Measurements from ENCODE around the gene OGFR.

Gene OGFR

DNA sequence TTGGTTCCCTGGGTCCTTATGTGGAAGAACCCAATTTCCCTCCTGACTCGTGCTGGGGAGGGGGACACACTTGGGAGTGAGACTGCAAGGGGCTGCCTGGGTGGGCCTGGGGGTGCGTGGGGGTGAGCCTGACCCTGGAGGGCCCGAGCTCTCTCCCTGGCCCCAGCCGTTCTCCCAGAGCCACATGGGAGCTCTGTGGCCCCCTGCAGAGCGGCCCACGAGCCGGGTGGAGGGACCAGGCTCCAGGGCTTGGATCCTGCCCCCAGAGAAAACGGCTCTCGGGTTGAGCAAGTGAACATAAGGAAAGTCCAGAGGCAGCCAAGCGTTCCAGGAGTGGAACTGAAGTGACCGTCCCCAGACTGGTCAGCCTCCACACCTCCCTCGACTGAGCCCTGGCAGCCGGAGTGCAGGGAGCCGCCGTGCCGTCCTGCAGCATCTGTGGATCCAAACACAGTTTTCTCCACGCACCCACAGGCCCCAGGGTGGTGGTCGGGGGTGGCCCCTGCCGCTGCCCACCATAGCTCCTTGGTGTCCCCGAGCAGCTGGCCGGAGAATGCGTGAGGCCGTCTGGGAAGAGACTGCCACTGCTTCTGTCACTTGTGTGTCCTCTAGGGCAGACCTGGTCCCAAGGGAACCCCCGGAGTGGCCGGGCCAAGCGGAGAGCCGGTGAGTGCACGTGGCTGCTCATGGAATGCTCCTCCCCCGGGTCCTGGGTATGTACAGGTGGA, 22.8 kb downstream of the OGFR start:
- no peak for DNase-seq

- DNase-seq: no peak
Measured at GRCh38 chr20:62828051-62828450, 23.4 kb downstream of the OGFR start.

GRCh38 chr20:62828511-62829230, 24.0 kb downstream of the OGFR start:
- DNase-seq: no peak

DNA sequence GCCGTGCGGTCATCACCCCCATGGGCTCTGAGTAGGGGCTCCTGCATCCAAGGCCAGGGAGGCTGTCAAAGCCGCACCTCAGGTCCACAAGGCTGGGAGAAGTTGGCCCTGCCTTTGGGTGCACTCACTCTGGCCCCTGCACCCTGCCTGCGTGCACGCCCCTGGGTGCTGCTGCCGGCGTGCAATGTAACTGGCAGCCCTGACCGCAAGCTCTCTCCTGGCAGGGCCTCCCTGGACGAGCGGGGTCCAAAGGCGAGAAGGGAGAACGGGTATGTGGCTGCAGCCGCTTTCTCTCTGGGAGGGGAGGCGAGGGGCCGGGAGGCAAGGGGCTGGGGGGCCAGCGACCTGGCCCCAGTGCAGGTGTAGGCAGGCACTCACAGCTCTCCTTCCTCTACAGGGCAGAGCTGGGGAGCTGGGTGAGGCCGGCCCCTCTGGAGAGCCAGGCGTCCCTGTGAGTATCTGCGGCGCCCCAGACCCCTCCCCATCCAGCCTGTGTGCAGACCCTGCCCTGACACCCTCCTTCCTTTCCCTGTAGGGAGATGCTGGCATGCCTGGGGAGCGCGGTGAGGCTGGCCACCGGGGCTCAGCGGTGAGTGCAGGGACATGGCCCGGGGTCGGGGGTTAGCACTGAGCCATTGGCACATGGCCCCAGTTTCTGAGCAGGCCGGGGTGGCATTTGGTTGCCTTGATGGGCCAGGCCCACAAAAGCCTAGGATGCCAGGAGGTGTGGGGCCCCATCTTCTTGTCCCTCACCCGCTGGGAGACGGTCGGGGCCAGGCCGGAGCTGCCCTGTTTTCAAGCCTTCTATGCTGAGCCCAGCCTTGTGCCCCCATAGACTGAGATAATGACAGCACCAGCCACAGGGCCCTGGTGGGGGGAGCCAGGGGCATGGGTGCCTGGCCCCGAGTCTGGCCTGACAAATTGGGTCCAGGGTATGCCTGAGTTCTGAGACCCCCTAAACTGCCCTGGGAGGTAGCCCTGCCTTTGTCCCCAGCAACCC, 24.9 kb downstream of the OGFR start:
- DNase-seq: no peak

GRCh38 chr20:62830251-62830650, 25.6 kb downstream of the OGFR start:
- DNase-seq: no peak

- no peak for DNase-seq
Measured at GRCh38 chr20:62830821-62831220, 26.2 kb downstream of the OGFR start.

DNA sequence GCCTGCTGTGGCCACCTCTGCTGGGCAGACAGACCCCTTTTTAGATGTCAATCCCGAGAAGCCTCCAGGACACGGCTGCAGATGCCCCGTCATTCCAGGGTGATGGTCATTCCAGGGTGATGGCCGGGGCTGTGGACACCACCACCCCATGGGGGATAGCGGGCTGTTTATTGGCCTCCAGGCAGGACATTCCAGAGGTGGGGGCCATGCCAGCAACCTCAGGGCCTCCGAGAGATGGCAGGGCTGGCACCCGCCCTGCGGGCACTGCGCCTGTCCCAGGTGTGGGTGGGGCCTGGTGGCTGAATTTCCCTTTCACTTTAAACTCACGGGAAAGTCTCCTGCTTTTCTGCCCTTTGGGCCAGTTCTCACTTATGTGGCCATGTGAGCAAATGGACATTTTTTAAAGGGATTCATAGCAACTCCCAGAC, 26.7 kb downstream of the OGFR start:
- DNase-seq: no peak

DNA sequence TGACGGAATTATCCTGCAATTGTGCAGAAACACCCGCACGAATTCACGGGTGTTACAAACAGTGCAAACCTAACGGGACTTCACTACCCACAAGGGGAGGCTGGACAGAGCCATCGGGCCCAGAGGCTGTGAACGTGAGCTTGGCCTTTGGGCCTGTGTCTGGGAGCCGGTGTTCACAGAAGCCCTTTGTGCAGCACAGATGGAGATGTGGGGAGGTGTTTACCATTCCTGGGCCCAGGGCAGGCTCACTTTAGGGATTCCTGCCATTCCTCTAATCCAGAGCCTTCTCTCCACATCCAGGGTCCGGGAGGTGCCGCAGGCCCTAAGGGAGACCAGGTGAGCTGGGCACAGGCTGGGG, 27.2 kb downstream of the OGFR start:
- no peak for DNase-seq

DNA sequence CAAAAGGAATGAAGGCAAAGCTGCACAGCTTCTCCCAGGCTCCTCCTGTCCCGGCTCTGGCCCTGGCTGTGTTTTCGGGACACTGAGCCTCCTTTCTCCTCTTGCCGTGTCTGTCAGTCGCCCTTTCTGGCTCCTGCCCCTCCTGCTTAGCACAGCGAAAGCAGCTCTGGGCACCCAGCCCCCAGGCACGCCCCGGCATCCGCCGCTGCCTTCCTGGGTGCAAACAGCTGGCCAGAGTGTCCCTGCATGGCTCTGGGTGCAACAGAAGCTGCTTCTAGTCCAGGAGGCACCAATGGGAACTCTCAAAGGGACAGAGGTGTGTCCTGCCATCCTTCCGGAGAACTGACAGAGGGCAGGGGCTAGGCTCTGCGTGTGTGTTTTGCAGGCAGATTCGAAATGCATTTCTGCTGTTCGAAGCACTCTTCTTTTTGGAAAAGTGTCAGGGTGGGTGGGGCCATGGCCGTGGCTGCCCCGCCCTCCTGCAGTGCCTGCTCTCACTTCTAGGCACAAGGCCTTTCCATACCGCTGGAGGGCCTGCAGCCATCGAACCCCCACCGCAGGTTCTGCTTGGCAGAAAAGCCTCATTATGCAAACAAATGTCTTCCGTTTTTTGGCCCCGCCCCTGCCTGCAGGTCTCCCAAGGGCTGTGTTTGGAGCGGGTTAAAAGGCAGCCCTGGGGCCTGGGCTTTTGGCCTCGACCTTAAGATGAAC, 27.7 kb downstream of the OGFR start:
- DNase-seq: no peak

DNA sequence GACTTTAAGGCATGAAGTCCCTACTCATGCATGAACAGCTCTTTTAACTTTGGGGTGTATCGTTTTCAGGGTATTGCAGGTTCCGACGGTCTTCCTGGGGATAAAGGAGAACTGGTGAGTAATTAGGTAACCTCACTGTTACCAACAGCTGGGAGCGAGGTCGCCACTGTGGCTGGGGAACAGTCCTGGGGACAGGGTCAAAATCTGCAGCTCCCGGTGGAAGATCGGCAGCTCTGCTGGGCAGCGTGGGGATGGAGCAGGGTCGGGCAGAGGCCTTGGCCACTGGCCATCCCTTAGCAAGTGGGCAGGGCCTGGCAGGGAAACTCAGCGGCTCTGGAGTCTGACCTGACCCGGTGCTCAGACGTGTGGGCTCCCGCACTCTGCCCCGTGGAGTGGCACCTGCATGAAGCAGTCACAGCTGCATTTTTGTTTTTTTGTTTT, 28.3 kb downstream of the OGFR start:
- no peak for DNase-seq

GRCh38 chr20:62834967-62835730, 30.5 kb downstream of the OGFR start:
- no peak for DNase-seq

- DNase-seq: no peak
Measured at GRCh38 chr20:62835931-62836861, 31.6 kb downstream of the OGFR start.

- no peak for DNase-seq
Measured at GRCh38 chr20:62836967-62837490, 32.4 kb downstream of the OGFR start.

- no peak for DNase-seq
Measured at GRCh38 chr20:62837790-62838127, 33.1 kb downstream of the OGFR start.

- no peak for DNase-seq
Measured at GRCh38 chr20:62838128-62838891, 33.7 kb downstream of the OGFR start.

- DNase-seq: no peak
Measured at GRCh38 chr20:62839261-62839660, 34.6 kb downstream of the OGFR start.

- DNase-seq: no peak
Measured at GRCh38 chr20:62839816-62840215, 35.2 kb downstream of the OGFR start.

DNA sequence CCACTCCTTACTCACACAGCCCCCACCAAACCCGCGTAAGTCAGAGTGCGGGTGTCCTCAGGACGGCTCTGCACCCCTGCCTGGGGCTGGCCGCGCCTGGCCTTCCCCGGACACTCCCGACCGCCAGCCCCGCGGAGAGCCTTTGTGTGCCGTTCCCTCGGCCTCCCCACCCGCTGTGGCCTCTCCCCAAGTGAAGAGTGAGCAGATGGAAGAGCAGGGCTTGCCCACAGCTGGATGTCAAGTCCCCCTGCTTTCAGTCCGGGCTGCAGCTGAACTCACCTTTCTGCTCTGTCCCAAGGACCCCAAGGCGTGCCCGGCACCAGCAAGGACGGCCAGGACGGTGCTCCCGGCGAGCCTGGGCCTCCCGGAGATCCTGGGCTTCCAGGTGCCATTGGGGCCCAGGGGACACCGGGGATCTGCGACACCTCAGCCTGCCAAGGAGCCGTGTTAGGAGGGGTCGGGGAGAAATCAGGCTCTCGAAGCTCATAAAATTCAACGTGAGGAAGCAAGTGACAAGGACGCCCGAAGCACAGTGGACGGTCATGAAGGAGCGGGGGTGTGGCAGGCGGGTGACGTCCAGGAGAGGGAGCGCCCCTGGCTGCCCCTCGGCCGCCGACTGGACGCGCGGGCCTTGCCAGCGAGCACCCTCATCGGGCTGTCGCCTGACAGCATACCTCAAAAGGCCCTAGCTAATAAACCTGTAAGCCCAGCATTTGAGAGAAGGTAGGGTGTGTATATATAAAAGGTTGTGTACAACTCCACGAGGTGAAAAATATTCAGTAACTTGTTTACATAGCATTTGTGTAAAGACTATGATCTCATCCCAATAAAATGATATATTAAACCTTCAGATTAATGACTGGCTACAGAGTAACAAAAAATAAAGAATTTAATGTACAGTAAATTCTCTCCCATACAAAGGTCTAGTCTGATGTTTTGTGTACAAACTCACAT, 35.9 kb downstream of the OGFR start:
- DNase-seq: no peak
